H1 (cell line): Measurements from ENCODE around the gene SORD. TPM values are rescaled to one million over a fixed set of nuclear protein-coding genes. Genes with fewer than 3 reads are reported as not detected.

ENCODE experiments used
- CTCF ChIA-PET: fragments of 300-600 bp; sonication (Branson Sonifier 250); formaldehyde crosslinking; loops from one replicate; lab custom pipeline; 2021; ENCODE audit not compliant: partially characterized antibody; lab: Charles Lee
- POLR2A ChIA-PET: fragments of 300-600 bp; sonication (Branson Sonifier 250); formaldehyde crosslinking; loops from one replicate; lab custom pipeline; 2021; ENCODE audit warnings: inconsistent platforms; ENCODE audit not compliant: partially characterized antibody; lab: Charles Lee
- DNase-seq, 2 experiments: peaks; one replicate each; pipeline versions ENCODE4 v3.0.0 to v3.0.0-alpha.2; 2010 to 2022; ENCODE audit warnings: low spot score in 2 of 2, low read depth in 1 of 2, mixed read lengths in 1 of 2
- FAIRE-seq: peaks from 2 replicates; lab custom pipeline; 2011; peaks lifted over from hg19 to GRCh38; lab: Jason Lieb, UNC
- H2AFZ ChIP-seq: 2 replicates; pipeline ENCODE4 v1.8.1; 2012; ENCODE audit warnings: low read length, inconsistent platforms
- H2AK5ac ChIP-seq: 2 replicates; pipeline ENCODE4 v1.6.1; 2013; ENCODE audit warnings: low read depth, low read length
- H2BK120ac ChIP-seq: replicated peaks from 2 replicates; pipeline ENCODE3; 2013; ENCODE audit warnings: low read depth, low read length, inconsistent platforms
- H2BK12ac ChIP-seq: 2 replicates; pipeline ENCODE4 v1.6.1; 2013; ENCODE audit warnings: low read depth, low read length
- H2BK15ac ChIP-seq: 2 replicates; pipeline ENCODE4 v1.6.1; 2013; ENCODE audit warnings: low read length
- H2BK20ac ChIP-seq: 2 replicates; pipeline ENCODE4 v1.6.1; 2013; ENCODE audit warnings: low read length
- H2BK5ac ChIP-seq: 2 replicates; pipeline ENCODE4 v1.6.1; 2013; ENCODE audit warnings: low read depth, low read length
- H3K14ac ChIP-seq: 2 replicates; pipeline ENCODE4 v1.6.1; 2013; ENCODE audit warnings: inconsistent platforms; ENCODE audit not compliant: insufficient read length
- H3K18ac ChIP-seq: 2 replicates; pipeline ENCODE4 v1.6.1; 2013; ENCODE audit warnings: low read length; ENCODE audit errors: extremely low read depth
- H3K23ac ChIP-seq: 2 replicates; pipeline ENCODE4 v1.6.1; 2013; ENCODE audit warnings: inconsistent platforms; ENCODE audit not compliant: insufficient read length
- H3K23me2 ChIP-seq: 2 replicates; pipeline ENCODE4 v1.6.1; 2013; ENCODE audit warnings: low read depth, low read length
- H3K27ac ChIP-seq: 2 replicates; pipeline ENCODE4 v1.6.1; 2011; ENCODE audit warnings: low read depth, low read length, inconsistent platforms
- H3K27me3 ChIP-seq, 4 experiments: replicated peaks in 1 of 4; 1 replicate in 1 of 4; 2 replicates in 3 of 4; pipeline versions ENCODE4 v1.6.1 to v1.8.1; 2011 to 2013; ENCODE audit warnings: low read length in 3 of 4, mild to moderate bottlenecking in 3 of 4, inconsistent platforms in 2 of 4, mixed read lengths in 2 of 4, moderate library complexity in 1 of 4; ENCODE audit not compliant: control insufficient read depth in 3 of 4, insufficient read depth in 3 of 4; ENCODE audit errors: extremely low read depth in 1 of 4
- H3K36me3 ChIP-seq, 4 experiments: 2 replicates each; pipeline versions ENCODE4 v1.6.1 to v1.8.1; 2011 to 2013; ENCODE audit warnings: mild to moderate bottlenecking in 4 of 4, low read length in 3 of 4, moderate library complexity in 2 of 4, control low read depth in 1 of 4, inconsistent platforms in 1 of 4; ENCODE audit not compliant: insufficient read depth in 4 of 4, control insufficient read depth in 2 of 4
- H3K4ac ChIP-seq: replicated peaks from 2 replicates; pipeline ENCODE3; 2013; ENCODE audit warnings: low read length, low read depth, mixed read lengths, inconsistent platforms; ENCODE audit not compliant: insufficient read length
- H3K4me1 ChIP-seq, 4 experiments: replicated peaks in 1 of 4; 1 replicate in 1 of 4; 2 replicates in 3 of 4; pipeline versions ENCODE4 v1.6.1 to v1.8.1; 2011 to 2013; ENCODE audit warnings: low read length in 3 of 4, inconsistent platforms in 2 of 4, mixed read lengths in 1 of 4; ENCODE audit not compliant: insufficient read depth in 4 of 4, control insufficient read depth in 3 of 4
- H3K4me2 ChIP-seq, 2 experiments: 2 replicates each; pipeline versions ENCODE4 v1.6.1 to v1.8.1; 2011 to 2013; ENCODE audit warnings: low read depth in 2 of 2, low read length in 2 of 2, control low read depth in 1 of 2, inconsistent platforms in 1 of 2, mild to moderate bottlenecking in 1 of 2; ENCODE audit not compliant: insufficient read depth in 1 of 2
- H3K4me3 ChIP-seq, 4 experiments: fragments of 200-600, 300-600 bp in 1 of 4; sonication (generic), shearing (Covaris generic), sonication (Bioruptor Twin) in 1 of 4; 2 replicates each; pipeline versions ENCODE4 v1.5.1 to v1.8.1; 2011 to 2016; ENCODE audit warnings: low read length in 4 of 4, low read depth in 3 of 4, control low read depth in 2 of 4, inconsistent platforms in 2 of 4, mild to moderate bottlenecking in 2 of 4, mixed read lengths in 1 of 4, moderate library complexity in 1 of 4; ENCODE audit not compliant: insufficient read depth in 2 of 4; ENCODE audit errors: extremely low read depth in 1 of 4
- H3K56ac ChIP-seq: replicated peaks from 2 replicates; pipeline ENCODE3; 2013; ENCODE audit warnings: low read depth, mild to moderate bottlenecking, mixed read lengths, low read length, inconsistent platforms; ENCODE audit not compliant: insufficient read length
- H3K79me1 ChIP-seq: 2 replicates; pipeline ENCODE4 v1.6.1; 2013; ENCODE audit warnings: low read depth, low read length, control low read depth
- H3K79me2 ChIP-seq, 2 experiments: 2 replicates each; pipeline versions ENCODE4 v1.6.1 to v1.8.1; 2012 to 2013; ENCODE audit warnings: low read length in 2 of 2, mild to moderate bottlenecking in 2 of 2, inconsistent platforms in 1 of 2; ENCODE audit not compliant: insufficient read depth in 2 of 2, control insufficient read depth in 1 of 2
- H3K9ac ChIP-seq, 4 experiments: replicated peaks in 1 of 4; 1 replicate in 1 of 4; 2 replicates in 3 of 4; pipeline versions ENCODE4 v1.6.1 to v1.8.1; 2011 to 2013; ENCODE audit warnings: low read depth in 3 of 4, low read length in 3 of 4, control low read depth in 2 of 4, mild to moderate bottlenecking in 2 of 4, moderate library complexity in 2 of 4, inconsistent platforms in 1 of 4; ENCODE audit errors: extremely low read depth in 1 of 4
- H3K9me3 ChIP-seq, 2 experiments: 2 replicates each; pipeline versions ENCODE4 v1.6.1 to v1.8.1; 2012 to 2013; ENCODE audit warnings: mild to moderate bottlenecking in 2 of 2, moderate library complexity in 2 of 2, control low read depth in 1 of 2, inconsistent platforms in 1 of 2, low read depth in 1 of 2, low read length in 1 of 2, mixed read lengths in 1 of 2; ENCODE audit not compliant: insufficient read depth in 2 of 2
- H4K20me1 ChIP-seq, 2 experiments: replicated peaks in 1 of 2; 2 replicates each; pipeline versions ENCODE3 to v1.8.1; 2011 to 2013; ENCODE audit warnings: inconsistent platforms in 2 of 2, low read length in 2 of 2, mild to moderate bottlenecking in 1 of 2; ENCODE audit not compliant: insufficient read depth in 2 of 2, control insufficient read depth in 1 of 2
- H4K5ac ChIP-seq: 2 replicates; pipeline ENCODE4 v1.6.1; 2013; ENCODE audit warnings: low read length, low read depth, mixed read lengths, inconsistent platforms; ENCODE audit not compliant: insufficient read length
- H4K8ac ChIP-seq: 2 replicates; pipeline ENCODE4 v1.8.0; 2013; ENCODE audit warnings: mild to moderate bottlenecking, moderate library complexity, low read length, inconsistent platforms; ENCODE audit not compliant: insufficient read depth; ENCODE audit errors: extremely low read depth
- H4K91ac ChIP-seq: replicated peaks from 2 replicates; pipeline ENCODE3; 2013; ENCODE audit warnings: low read length, mixed read lengths, inconsistent platforms; ENCODE audit not compliant: insufficient read length
- CBX8 ChIP-seq: fragments of 300-800, 300-1000 bp; sonication (generic); IDR thresholded peaks from 2 replicates; pipeline ENCODE4 v1.7.1; 2016; ENCODE audit warnings: low read depth, low read length, borderline replicate concordance
- CHD2 ChIP-seq: IDR thresholded peaks from 2 replicates; pipeline ENCODE4 v1.6.1; 2012; ENCODE audit warnings: low read length, improper control_type of control experiment
- CTBP2 ChIP-seq: IDR thresholded peaks from 2 replicates; pipeline ENCODE4 v1.7.0; 2011; ENCODE audit warnings: borderline replicate concordance, mild to moderate bottlenecking, moderate library complexity, mixed read lengths, low read length; ENCODE audit not compliant: insufficient read depth, insufficient read length
- FOSL1 ChIP-seq: IDR thresholded peaks from 2 replicates; pipeline ENCODE4 v1.6.1; 2011; ENCODE audit warnings: mild to moderate bottlenecking, low read depth, low read length, moderate library complexity; ENCODE audit not compliant: insufficient read depth
- HDAC2 ChIP-seq, 2 experiments: fragments of 300-600 bp in 1 of 2; sonication (generic) in 1 of 2; IDR thresholded peaks; 2 replicates each; pipeline ENCODE4 v1.6.1; 2011 to 2012; ENCODE audit warnings: low read depth in 2 of 2, low read length in 2 of 2, mild to moderate bottlenecking in 2 of 2, moderate library complexity in 2 of 2, borderline replicate concordance in 1 of 2, inconsistent platforms in 1 of 2
- MAFK ChIP-seq: IDR thresholded peaks from 2 replicates; pipeline ENCODE4 v1.6.1; 2012; ENCODE audit warnings: low read depth, mild to moderate bottlenecking, improper control_type of control experiment, low read length
- SP2 ChIP-seq: IDR thresholded peaks from 2 replicates; pipeline ENCODE4 v1.6.1; 2012; ENCODE audit warnings: mild to moderate bottlenecking, low read length, inconsistent platforms
- TBP ChIP-seq: IDR thresholded peaks from 2 replicates; pipeline ENCODE4 v1.6.1; 2011; ENCODE audit warnings: low read depth, low read length, improper control_type of control experiment
- YY1 ChIP-seq: IDR thresholded peaks from 2 replicates; pipeline ENCODE4 v1.6.1; 2011; ENCODE audit warnings: low read depth, mild to moderate bottlenecking, low read length
- WGBS, 2 experiments: shearing (Covaris generic) in 1 of 2; methylation state at CpG; one replicate each; pipeline versions ENCODE4 v1.1.6 to v1.1.7; 2013 to 2015; ENCODE audit warnings: low lambda C conversion rate in 2 of 2, mixed read lengths in 2 of 2, inconsistent platforms in 1 of 2, low coverage in 1 of 2, missing lambda C conversion rate in 1 of 2; ENCODE audit not compliant: insufficient replicate concordance in 2 of 2, insufficient coverage in 1 of 2, insufficient read length in 1 of 2; ENCODE audit errors: extremely low coverage in 1 of 2, missing lambda C conversion rate in 1 of 2; 5-methylcytosine and 5-hydroxymethylcytosine counted together
- polyA plus RNA-seq, 7 experiments: library from polyadenylated mRNA; depleted of rRNA in 3 of 7; stranded (reverse) in 5 of 7; unstranded in 2 of 7; fragments of >200 nt in 5 of 7; fragments of 200-250 nt in 2 of 7; gene quantifications; 1 replicate in 5 of 7; 2 replicates in 1 of 7; 4 replicates in 1 of 7; pipeline versions ENCODE4 v1.2.1 to v1.2.3, GENCODE V29; 2011 to 2013; ENCODE audit warnings: missing spikeins in 2 of 7, mixed read lengths in 2 of 7
- total RNA-seq: library from RNA; stranded (reverse); fragmentation: NEBNext Ultra II Directional; extraction: Animal tissue kit (Norgen Biotek cat#: 25700); gene quantifications from 2 replicates; pipeline ENCODE4 v1.2.1, GENCODE V29; 2021

The SORD gene
- total and polyA plus RNA-seq, 2 of the 8 experiments (the other 6 are each of a cell fraction or from before 2014, with no cell fraction given): 52.6 to 75.8 TPM

DNA sequence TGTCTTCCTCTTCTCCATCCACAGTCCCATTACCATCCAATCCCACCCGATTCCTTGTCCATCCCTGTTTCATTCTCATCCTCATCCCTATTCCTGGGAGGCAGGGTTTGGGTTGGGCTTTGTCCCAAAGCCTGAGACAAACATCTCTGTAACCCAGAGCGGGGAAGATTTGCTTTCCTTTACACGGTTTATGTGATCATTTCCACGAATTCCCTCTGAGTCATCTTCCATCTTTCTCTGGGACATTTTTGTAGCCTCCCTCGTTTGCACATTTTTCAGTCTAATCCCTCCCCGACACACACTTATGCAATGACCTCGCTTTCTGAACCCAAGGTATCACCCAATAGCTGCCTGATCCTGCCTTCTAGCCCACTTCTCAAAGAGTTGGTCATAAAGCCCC is 68.2 kb downstream of the SORD start:
- no peak overlapping the region for H3K4me2 ChIP-seq
- no peak overlapping the region for H3K23ac ChIP-seq
- FAIRE-seq (no peak), DNase-seq (no peak)
- no peak overlapping the region for H4K91ac ChIP-seq
- ChIA-PET CTCF (no interaction called here), POLR2A (no interaction called here)
- no peaks in the 10 kb centered on the region for H3K9me3 ChIP-seq
- no peak overlapping the region for H3K56ac ChIP-seq
- H2BK15ac ChIP-seq: no peak overlapping the region
- H2BK5ac ChIP-seq: no peak overlapping the region
- H3K4ac ChIP-seq: no peak overlapping the region
- no peaks in the 10 kb centered on the region for H3K36me3 ChIP-seq
- H2BK20ac ChIP-seq: no peak overlapping the region
- 79% methylated on average over 7 of the region's 7 CpGs; no CpG with 5 or more reads in 1 of the 2 experiments for WGBS, 2 experiments
- H3K14ac ChIP-seq: no peak overlapping the region
- no peak overlapping the region for H3K4me3 ChIP-seq
- no peaks in the 10 kb centered on the region for H3K27me3 ChIP-seq
- no peak overlapping the region for H3K9ac ChIP-seq
- H3K79me2 ChIP-seq: no peaks in the 10 kb centered on the region
- H3K4me1 ChIP-seq: no peaks in the 10 kb centered on the region; a peak in 1 of 7 replicates
- no peak overlapping the region for H4K5ac ChIP-seq
- H4K8ac ChIP-seq: no peak overlapping the region
- no peaks in the 10 kb centered on the region for H3K79me1 ChIP-seq
- H2AFZ ChIP-seq: no peak overlapping the region
- no peaks in the 10 kb centered on the region for H4K20me1 ChIP-seq
- no peak for TF ChIP-seq MAFK
- TF ChIP-seq CBX8: no peak
- TF ChIP-seq CTBP2: no peak
- TF ChIP-seq TBP: no peak
- no peak for TF ChIP-seq SP2
- no peak for TF ChIP-seq HDAC2 (IDR thresholded peaks at IDR 0.05; ENCODE audit: borderline replicate concordance in 1 of 2, low read depth in 2 of 2, low read length in 2 of 2)
- TF ChIP-seq YY1: no peak
- TF ChIP-seq FOSL1: no peak
- no peak for TF ChIP-seq CHD2
- no peak overlapping the region for H2BK120ac ChIP-seq
- no peak overlapping the region for H2BK12ac ChIP-seq
- no peak overlapping the region for H3K27ac ChIP-seq
- no peak overlapping the region for H3K18ac ChIP-seq
- no peaks in the 10 kb centered on the region for H3K23me2 ChIP-seq
- no peak overlapping the region for H2AK5ac ChIP-seq
